Measurements from ENCODE around the gene ARHGAP9. TPM values are rescaled to one million over a fixed set of nuclear protein-coding genes. Genes with fewer than 3 reads are reported as not detected.
A peak's percentile ranks its signal among the peaks of the same experiment; 100 is the strongest.

The ARHGAP9 gene
- total RNA-seq, 1 donor from 2014 or later = 28.7 TPM

- TF ChIP-seq POLR2AphosphoS5 (IDR thresholded peaks at IDR 0.05; ENCODE audit: insufficient read depth in 1 of 2, low read depth in 1 of 2) (no peak), POLR2A (IDR thresholded peaks at IDR 0.05) (no peak), CTCF (IDR thresholded peaks at IDR 0.05) (no peak)
- H3K36me3 ChIP-seq = peaks cover 3 to 67% of the 10 kb centered on the region in 2 donors
- H3K27ac ChIP-seq = no peak overlapping the region
- intact Hi-C loops (cut with DNase I) = no loop called here
- H3K27me3 ChIP-seq = no peaks in the 10 kb centered on the region
- H3K9me3 ChIP-seq = no peaks in the 10 kb centered on the region
- DNase-seq (ENCODE audit: extremely low spot score in 2 of 2) = no peak
- H3K4me1 ChIP-seq = peaks cover 47% of the 10 kb centered on the region
- no peak overlapping the region for H3K4me3 ChIP-seq
Observed at GRCh38 chr12:57526477-57527126, 46.9 kb upstream of the ARHGAP9 start.

DNA sequence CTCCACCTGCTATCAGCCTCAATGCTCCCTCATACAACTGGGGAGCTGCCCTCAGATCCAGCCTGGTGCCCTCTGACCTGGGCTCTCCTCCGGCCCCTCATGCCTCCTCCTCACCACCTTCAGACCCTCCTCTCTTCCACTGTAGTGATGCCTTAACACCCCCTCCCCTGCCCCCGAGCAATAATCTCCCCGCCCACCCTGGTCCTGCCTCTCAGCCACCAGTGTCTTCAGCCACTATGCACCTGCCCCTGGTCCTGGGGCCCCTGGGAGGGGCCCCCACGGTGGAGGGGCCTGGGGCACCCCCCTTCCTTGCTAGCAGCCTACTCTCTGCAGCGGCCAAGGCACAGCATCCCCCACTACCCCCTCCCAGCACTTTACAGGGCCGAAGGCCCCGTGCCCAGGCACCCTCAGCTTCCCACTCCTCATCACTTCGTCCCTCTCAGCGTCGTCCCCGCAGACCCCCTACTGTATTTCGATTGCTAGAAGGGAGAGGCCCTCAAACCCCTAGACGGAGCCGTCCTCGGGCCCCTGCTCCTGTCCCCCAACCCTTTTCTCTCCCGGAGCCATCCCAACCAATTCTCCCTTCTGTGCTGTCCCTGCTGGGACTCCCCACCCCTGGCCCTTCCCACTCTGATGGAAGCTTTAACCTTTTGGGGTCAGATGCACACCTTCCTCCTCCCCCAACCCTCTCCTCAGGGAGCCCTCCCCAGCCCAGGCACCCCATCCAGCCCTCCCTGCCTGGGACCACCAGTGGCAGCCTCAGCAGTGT lies 46.1 kb upstream of the ARHGAP9 start:
- DNase-seq (ENCODE audit: extremely low spot score in 2 of 2) = no peak
- H3K4me1 ChIP-seq = peaks cover 55% of the 10 kb centered on the region
- H3K4me3 ChIP-seq = no peak overlapping the region
- TF ChIP-seq CTCF (IDR thresholded peaks at IDR 0.05) (no peak), POLR2A (IDR thresholded peaks at IDR 0.05) (no peak), POLR2AphosphoS5 (IDR thresholded peaks at IDR 0.05; ENCODE audit: insufficient read depth in 1 of 2, low read depth in 1 of 2) (no peak)
- peak overlapping the region; percentile 99 for H3K27ac ChIP-seq
- no peaks in the 10 kb centered on the region for H3K9me3 ChIP-seq
- intact Hi-C loops (cut with DNase I) = no loop called here
- H3K27me3 ChIP-seq = no peaks in the 10 kb centered on the region
- H3K36me3 ChIP-seq = peaks cover 0 to 60% of the 10 kb centered on the region in 2 donors

GRCh38 chr12:57524814-57525614 lies 45.3 kb upstream of the ARHGAP9 start:
- Histone ChIP-seq H3K4me3 (peak overlapping the region in 1 of 2 donors; percentile 90), H3K9me3 (no peaks in the 10 kb centered on the region), H3K36me3 (peaks cover 0 to 53% of the 10 kb centered on the region in 2 donors), H3K4me1 (peaks cover 55% of the 10 kb centered on the region), H3K27ac (peak overlapping the region; percentile 99), H3K27me3 (no peaks in the 10 kb centered on the region)
- intact Hi-C loops (cut with DNase I) = no loop called here
- no peak for TF ChIP-seq POLR2AphosphoS5 (IDR thresholded peaks at IDR 0.05; ENCODE audit: insufficient read depth in 1 of 2, low read depth in 1 of 2)
- TF ChIP-seq POLR2A (IDR thresholded peaks at IDR 0.05) = no peak
- TF ChIP-seq CTCF (IDR thresholded peaks at IDR 0.05) = no peak
- no peak for DNase-seq (ENCODE audit: extremely low spot score in 2 of 2)

DNA sequence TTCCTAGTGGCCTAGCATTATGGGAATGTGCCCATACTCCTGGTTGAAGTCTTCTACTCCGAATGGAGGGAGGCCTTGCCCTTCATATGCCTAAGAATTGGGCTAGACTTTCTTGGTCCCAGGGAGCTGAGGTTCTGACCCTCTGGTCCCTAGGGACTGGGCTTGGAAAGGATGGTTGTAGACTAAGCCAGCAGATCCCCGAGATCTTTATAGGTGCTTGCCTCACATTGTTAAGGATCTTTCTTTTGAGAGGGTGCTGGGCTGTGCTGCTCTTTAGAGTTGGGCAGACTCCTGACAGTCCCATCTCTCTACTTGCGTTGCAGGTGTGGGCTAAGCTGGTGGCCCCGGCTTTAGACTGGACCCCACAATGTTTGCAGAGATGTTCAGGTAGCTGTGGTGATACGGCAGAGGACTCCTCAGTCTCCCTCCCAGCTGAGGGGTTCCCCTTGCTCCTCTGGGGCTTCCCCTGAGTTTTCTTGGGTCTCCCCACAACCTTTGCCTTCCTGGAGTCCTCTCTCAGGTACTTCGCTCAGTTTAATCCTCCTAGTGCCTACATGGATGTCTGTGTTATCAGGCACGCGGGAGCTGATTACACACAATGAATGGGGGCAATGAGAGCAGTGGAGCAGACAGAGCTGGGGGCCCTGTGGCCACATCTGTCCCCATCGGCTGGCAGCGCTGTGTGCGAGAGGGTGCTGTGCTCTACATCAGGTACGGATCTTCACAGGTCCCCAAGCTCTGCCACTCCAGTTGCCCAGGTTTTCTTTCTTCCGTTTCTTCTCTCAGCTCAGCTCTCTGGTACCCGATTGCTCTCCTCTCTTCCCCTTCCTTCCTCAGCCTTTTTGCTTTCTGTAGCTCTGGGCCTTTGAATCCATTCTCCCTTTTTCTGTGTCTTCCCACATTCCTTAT lies 44.3 kb upstream of the ARHGAP9 start:
- H3K9me3 ChIP-seq = no peaks in the 10 kb centered on the region
- H3K4me3 ChIP-seq = peak overlapping the region; percentile 82 to 90
- DNase-seq (ENCODE audit: extremely low spot score in 2 of 2) = no peak
- H3K27me3 ChIP-seq = no peaks in the 10 kb centered on the region
- H3K4me1 ChIP-seq = peaks cover 54% of the 10 kb centered on the region
- TF ChIP-seq POLR2A (IDR thresholded peaks at IDR 0.05) (no peak), CTCF (IDR thresholded peaks at IDR 0.05) (no peak), POLR2AphosphoS5 (IDR thresholded peaks at IDR 0.05; ENCODE audit: insufficient read depth in 1 of 2, low read depth in 1 of 2) (no peak)
- intact Hi-C loops (cut with DNase I) = no loop called here
- peak overlapping the region; percentile 99 for H3K27ac ChIP-seq
- H3K36me3 ChIP-seq = peaks cover 0 to 43% of the 10 kb centered on the region in 2 donors

Measured in vagina (tissue), 2 donors.